NCI-H1105 (cell line): ENCODE measurements around the gene UPK3B.
A peak's percentile ranks its signal among the peaks of the same experiment; 100 is the strongest.
"Not testable (repeated sequence)": the region's sequence is repeated elsewhere in the genome, so short reads cannot be mapped to it uniquely, and the experiment has no call there.

ENCODE experiments used
- DNase-seq: peaks from one replicate; lab custom pipeline; 2025; lab: John Stamatoyannopoulos, UW

UPK3B gene

DNA sequence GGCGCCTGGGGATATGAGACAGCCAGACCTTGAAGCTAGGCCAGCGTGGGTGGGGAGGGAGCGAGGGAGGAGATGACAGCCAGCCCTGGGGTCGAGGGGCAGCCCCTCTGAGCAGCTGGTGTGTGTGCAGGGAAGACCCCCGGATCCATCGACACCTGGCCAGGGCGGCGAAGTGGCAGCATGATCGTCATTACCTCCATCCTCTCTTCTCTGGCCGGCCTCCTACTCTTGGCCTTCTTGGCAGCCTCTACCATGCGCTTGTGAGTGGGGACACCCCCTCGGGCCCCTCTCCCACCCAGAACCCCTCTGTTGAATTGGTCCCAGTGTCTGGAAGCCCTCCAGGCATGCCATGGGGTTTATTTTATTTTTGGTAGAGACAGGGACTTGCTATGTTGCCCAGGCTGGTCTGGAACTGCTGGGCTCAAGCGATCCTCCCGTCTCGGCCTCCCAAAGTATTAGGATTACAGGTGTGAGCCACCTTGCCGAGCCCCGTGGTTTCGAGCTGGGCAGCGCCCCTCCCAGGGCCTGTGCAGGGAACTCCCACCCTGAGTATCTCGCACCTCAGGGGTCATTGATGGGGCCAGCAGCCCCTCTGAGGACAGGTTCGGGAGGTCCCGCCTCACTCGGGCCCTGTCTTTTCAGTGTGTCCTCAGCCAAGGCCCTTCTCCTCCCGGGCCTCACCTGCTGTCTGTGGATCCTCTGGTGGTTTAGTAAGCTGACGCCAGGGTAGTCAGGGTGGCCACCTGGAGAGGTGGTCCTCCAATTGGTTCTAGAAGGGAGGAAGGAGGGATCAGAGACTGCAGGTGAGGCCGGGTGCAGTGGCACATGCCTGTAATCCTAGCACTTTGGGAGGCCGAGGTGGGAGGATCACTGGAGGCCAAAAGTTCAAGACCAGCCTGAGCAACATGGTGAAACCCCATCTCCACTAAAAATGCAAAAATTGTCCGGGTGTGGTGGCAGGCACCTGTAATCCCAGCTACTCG lies 3.8 kb downstream of the UPK3B start:
- no peak for DNase-seq

DNA sequence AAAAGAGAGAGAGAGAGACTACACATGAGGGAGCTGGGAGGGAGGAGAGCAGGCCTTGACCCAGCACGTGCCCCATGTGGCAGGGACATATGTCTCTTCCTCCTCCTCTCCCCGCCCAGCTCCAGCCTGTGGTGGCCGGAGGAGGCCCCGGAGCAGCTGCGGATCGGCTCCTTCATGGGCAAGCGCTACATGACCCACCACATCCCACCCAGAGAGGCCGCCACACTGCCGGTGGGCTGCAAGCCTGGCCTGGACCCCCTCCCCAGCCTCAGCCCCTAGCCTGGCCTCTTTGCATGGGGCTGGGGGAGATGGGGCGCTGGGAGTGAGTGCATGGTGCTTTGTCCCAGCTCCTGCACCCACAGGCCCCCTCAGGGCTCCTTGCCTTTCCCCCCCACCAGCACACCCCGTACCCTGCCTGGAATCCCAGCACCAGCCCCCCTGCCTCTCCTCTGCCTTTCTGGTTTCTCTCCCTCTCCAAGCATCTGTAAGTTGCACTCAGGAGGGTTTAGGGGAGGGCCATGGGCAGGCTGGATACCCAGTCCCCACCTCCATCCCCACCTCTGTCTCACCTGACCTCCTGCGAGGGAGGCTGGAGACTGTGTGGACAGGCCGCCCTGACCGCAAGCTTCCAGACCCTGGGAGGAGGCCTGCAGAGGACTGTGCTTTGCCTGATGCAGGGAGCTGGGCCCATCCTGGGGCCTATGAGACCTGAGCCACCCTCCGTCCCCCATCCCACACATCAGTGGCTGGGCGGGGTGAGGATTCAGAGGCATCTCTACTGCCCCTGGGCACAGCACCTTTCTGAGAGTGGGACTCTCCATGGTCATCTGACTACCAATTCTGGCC lies 4.8 kb downstream of the UPK3B start:
- no peak for DNase-seq

DNA sequence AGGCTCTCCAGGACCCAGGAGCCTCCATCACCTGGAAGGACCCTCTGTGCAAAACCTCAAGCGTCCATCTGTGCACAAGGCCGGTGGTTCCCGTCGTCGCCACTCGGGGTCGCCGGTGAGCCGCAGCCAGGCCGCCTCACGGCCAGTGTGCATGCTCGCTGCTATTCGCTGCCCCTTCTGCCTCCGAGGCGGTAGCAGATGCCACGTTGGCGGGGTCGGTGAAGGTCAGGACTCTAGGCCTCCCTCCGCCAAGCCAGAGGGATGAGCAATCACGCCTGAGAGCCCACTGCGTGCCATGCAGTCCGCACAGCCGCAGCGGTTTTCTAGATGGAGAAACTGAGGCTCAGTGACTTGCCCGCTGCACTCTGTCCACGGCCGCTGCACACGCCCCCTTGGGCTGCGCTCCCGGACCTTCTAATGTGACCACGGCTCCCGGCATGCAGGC lies 5.7 kb downstream of the UPK3B start:
- DNase-seq: no peak

DNA sequence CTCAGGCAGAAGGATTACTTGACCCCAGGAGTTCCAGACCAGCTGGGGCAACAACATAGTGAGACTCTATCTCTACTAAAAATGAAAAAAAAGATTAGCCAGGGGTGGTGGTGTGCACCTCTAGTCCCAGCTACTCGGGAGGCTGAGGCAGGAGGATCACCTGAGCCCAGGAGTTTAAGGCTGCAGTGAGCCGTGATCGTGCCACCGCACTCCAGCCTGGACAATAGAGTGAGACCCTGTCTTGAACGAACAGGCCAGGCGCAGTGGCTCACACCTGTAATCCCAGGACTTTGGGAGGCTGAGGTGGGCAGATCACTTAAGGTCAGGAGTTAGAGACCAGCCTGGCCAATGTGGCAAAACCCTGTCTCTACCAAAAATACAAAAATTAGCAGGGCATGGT lies 6.6 kb downstream of the UPK3B start:
- DNase-seq: not testable (repeated sequence)

DNA sequence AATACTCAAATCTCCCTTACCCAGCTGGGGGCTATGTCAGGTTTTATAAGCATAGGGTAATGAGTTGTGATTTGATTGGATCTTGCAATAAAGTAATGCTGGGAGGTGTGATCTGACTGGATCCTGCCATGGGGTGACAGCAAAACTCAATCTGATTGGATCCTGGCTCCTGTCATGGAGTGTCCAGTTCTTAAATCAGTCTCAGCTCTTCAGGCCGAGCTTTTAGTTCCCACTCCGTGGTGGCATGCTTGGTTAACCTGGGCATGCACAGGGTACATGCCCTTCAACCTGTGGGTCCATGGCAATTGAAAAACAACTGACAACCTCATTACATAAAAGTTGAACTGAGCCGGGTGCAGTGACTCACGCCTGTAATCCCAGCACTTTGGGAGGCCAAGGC lies 15.8 kb downstream of the UPK3B start:
- not testable (repeated sequence) for DNase-seq

DNA sequence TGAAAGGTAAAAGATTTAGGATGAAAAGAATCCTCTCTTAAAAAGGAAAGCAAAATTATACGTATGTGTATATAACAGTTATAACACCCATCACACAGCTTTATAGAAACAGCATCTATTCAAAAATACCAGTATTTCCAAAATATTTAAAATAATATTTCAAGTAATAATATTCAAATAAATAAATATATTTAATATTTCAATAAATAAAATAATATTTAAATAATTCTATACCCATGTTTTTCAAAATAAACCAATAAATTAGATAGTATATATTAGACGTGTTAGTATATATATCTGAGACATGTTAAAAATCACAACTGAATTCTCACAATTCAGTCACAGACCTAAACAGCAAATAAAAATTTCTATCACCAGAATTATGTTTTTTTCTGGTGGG lies 21.3 kb downstream of the UPK3B start:
- not testable (repeated sequence) for DNase-seq

DNA sequence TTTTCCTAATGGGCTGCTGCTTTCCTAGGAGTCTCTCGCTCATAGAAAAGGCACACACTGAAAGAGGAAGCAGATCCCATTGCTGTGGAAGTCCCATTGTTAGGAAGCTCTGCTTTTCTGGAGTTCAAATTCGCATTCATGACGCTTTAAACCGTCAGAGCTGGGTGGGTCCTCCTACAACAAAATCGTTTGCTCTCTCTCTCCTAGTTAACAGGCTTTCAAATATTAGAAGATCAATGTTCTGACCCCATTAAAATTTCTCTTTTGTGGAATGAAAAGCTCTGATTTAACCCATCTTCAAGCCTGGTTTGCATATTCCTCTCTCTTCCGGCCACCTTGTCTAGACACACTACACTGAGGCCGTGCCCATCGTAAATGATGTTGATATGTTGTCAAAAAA lies 32.8 kb downstream of the UPK3B start, which contains the start of gene SPDYE16:
TSS of gene SPDYE16 (minus strand) at position 101 of the 400 bp plus-strand sequence. CDS start 1,838 bp downstream, outside the sequence.
- not testable (repeated sequence) for DNase-seq

DNA sequence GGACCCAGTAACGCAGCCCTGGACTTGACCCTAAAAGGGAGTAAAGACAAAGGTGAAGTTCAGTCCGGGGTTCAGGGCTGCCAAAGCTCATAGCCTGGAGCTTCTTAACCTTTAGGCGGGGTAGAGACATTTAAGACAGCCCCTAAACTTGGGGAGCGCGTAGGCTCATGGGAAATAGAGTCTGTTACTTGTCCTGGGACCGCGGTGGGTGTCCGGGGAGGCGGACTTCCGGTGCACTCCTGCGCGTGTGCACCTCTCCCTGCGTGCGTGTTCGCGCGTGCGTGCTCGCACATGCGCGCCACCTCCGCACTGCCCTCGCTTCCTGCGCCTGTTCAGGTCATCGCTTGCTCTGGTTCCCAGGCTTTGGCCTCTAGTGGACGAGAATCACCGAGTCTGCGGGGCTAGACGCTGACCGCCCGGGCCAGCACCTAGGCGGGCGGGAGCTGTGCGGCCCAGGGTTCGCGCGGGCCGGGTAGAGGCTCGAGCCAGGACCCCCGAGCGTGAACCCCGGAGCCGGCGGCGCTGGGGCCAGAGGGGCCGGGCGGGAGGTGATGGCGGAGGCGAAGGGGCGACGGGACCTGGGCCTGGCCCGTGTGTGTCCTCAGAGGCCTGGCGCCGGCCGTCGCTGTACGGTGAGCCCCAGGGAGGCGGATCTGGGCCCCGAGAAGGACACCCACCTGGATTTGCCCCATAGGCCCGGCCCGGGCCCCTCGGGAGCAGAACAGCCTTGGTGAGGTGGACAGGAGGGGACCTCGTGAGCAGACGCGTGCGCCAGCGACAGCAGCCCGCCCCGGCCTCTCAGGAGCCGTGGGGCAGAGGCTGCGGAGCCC lies 38.9 kb downstream of the UPK3B start:
- DNase-seq: peak; percentile 51

DNA sequence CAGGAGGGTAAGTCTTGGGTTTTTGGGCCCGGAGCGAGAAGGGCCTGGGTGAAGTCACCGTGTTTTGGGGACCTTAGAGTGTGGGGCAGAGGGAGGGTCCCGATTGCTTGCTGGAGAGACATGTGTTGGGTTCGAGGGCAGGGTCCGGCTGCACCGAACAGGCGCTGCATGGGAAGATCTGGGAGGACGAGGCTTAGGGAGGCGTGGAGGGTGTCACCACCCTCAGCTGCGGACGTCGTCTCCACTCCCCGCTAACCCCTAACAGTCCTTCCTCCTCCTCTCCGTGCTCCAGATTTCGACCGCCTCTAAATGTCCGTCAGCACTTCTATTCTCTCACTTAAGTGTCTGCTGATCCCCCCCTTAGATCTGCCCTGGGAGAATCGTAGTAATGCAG lies 39.5 kb downstream of the UPK3B start:
- DNase-seq: not testable (repeated sequence)

DNA sequence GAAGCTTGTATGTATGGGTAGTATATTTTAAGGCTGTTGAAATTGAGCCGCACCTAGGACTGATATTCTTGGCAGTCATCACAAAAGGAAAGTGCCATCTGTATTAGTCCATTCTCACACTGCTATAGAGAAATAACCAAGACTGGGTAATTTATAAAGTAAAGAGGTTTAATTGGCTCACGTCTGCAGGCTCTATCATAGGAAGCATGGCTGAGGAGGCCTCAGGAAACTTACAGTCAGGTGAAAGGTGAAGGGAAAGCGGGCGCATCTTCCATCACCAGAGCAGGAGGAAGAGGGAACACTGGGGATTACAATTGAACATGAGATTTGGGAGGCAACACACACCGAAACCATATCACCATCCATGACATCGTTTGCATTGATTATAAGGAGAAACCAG lies 41.6 kb downstream of the UPK3B start:
- not testable (repeated sequence) for DNase-seq

DNA sequence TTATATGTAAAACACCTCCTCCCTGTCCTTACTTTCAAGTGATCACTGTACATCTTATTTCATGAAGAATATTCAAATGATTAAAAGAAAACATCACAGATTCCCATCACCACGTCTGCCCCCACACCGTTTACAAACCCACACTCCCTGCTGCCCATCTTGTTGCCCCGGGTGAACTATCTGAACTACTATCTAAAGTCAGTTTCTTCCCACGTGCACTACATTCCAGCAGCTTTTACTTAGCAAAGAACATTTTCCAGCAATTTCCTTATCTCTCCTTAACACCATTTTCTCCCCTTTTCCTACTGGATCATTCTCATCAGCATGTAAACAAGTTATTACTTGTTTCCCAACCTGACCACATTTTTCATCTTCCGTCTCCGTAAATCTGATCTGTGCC lies 49.3 kb downstream of the UPK3B start:
- not testable (repeated sequence) for DNase-seq

DNA sequence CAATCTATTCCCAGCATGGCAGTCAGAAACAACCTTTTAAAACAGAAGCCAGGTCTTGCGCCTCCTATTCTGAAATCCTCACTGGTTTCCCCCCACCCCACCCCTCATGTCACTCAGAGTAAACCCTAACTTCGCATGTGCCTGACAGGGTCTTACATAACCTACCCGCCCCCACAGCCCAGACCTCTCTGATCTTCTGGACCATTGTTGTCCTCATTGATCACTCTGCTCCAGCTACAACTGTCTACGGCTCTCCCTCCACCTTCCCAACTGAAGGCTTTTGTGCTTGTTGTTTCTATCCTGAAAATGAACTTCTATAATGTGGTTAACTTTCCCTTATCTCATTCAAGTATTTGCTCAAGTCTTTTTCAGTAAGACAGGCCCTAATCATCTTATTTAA lies 49.8 kb downstream of the UPK3B start:
- DNase-seq: not testable (repeated sequence)

DNA sequence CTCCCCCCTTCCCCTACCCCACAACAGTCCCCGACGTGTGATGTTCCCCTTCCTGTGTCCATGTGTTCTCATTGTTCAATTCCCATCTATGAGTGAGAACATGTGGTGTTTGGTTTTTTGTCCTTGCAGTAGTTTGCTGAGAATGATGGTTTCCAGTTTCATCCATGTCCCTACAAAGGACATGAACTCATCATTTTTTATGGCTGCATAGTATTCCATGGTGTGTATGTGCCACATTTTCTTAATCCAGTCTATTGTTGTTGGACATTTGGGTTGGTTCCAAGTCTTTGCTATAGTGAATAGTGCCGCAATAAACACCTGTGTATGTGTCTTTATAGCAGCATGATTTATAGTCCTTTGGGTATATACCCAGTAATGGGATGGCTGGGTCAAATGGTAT lies 51.0 kb downstream of the UPK3B start:
- not testable (repeated sequence) for DNase-seq

DNA sequence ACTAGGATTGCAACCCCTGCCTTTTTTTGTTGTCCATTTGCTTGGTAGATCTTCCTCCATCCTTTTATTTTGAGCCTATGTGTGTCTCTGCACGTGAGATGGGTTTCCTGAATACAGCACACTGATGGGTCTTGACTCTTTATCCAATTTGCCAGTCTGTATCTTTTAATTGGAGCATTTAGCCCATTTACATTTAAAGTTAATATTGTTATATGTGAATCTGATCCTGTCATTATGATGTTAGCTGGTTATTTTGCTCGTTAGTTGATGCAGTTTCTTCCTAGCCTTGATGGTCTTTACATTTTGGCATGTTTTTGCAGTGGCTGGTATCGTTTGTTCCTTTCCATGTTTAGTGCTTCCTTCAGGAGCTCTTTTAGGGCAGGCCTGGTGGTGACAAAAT lies 54.6 kb downstream of the UPK3B start:
- not testable (repeated sequence) for DNase-seq
